Activated CD8-positive, alpha-beta memory T cell treated with anti-CD3 and anti-CD28 coated beads, Interleukin-2, amount 10 ng/mL, durations not matched to agents 7 days and 5 days (primary cell): Measurements from ENCODE around the gene CNTN5. TPM values are rescaled to one million over a fixed set of nuclear protein-coding genes. Genes with fewer than 3 reads are reported as not detected.

Experiments
- ATAC-seq: fragments of 150-1000 bp; cut with Tn5 transposase; one replicate; pipeline ENCODE4 v1.10.0; 2021; ENCODE audit warnings: moderate library complexity
- CTCF ChIA-PET: fragments of 350-600 bp; sonication (Branson Sonifier 250); formaldehyde crosslinking; loops from one replicate; lab custom pipeline; 2021; ENCODE audit warnings: antibody characterized with exemption; lab: Charles Lee
- DNase-seq: peaks from one replicate; pipeline ENCODE4 v3.0.0-alpha.2; 2020
- H3K27ac Mint-ChIP-seq: one replicate; pipeline ENCODE4 v1.8.0; 2021; ENCODE audit warnings: mild to moderate bottlenecking, mixed read lengths
- H3K27me3 Mint-ChIP-seq: one replicate; pipeline ENCODE4 v1.8.0; 2021; ENCODE audit warnings: mixed read lengths
- H3K36me3 Mint-ChIP-seq: one replicate; pipeline ENCODE4 v1.8.0; 2021; ENCODE audit warnings: mild to moderate bottlenecking, mixed read lengths
- H3K4me1 Mint-ChIP-seq: one replicate; pipeline ENCODE4 v1.8.0; 2021; ENCODE audit warnings: mixed read lengths
- H3K4me3 Mint-ChIP-seq: one replicate; pipeline ENCODE4 v1.8.0; 2021; ENCODE audit warnings: mild to moderate bottlenecking, moderate library complexity, mixed read lengths
- H3K9me3 Mint-ChIP-seq: one replicate; pipeline ENCODE4 v1.8.0; 2022; ENCODE audit warnings: low read depth, mixed read lengths
- total RNA-seq, 2 experiments: library from RNA; stranded (reverse); gene quantifications; one replicate each; pipeline ENCODE4 v1.2.3, GENCODE V29; 2021

Gene CNTN5
- total RNA-seq, 2 experiments from 2014 or later, result not detected

DNA sequence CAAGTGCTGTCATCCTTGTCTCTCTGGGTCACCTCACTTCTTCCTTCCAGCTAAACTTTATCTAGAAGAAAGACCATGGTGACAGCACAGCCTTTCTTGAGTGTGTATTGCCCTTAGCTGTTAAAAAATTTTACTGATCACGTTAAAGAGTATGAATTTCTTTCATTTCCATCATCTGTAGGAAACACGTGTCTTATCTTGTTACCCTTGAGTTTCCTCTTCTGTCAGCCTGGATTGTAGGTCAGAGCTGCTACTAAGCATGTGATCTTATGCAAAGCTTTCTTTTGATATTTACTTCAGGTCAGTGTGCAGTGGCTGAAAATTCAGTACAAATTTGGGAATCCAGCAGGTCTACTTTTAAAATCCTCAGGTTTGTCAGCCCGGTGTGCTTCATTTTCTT lies 1154.1 kb downstream of the CNTN5 start:
- ATAC-seq, result no peak
- H3K27ac Mint-ChIP-seq, result no peak overlapping the region

DNA sequence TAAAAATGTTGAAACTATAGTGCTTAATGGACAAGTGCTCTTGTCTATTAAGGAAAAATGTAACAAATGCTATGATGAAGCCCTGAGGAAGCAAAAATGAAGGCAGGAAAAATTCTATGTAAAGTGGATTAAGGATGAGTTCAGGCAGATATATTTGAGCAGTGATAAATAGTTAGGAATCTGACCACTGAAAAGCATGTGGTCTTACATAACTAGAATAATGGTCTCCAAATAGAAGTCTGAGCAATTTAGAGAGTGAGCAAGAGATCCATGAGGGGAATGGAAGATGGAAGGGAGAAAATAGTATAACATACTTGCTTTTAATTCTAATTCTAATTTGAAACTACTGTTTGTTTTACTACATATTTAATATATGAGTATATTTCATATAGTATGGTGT lies 1155.7 kb downstream of the CNTN5 start:
- no peaks in the 10 kb centered on the region for H3K4me1 Mint-ChIP-seq
- H3K36me3 Mint-ChIP-seq, result no peaks in the 10 kb centered on the region
- DNase-seq, result no peak
- H3K4me3 Mint-ChIP-seq, result no peak overlapping the region
- CTCF ChIA-PET, result no interaction called here
- no peak overlapping the region for H3K27ac Mint-ChIP-seq
- H3K27me3 Mint-ChIP-seq, result no peaks in the 10 kb centered on the region
- peaks cover 8% of the 10 kb centered on the region for H3K9me3 Mint-ChIP-seq
- ATAC-seq, result no peak

More for the DNA sequence above, 1154.1 kb downstream of the CNTN5 start:
- no peak for DNase-seq
- Mint-ChIP-seq H3K27me3 (no peaks in the 10 kb centered on the region), H3K4me1 (no peaks in the 10 kb centered on the region), H3K36me3 (no peaks in the 10 kb centered on the region), H3K4me3 (no peak overlapping the region), H3K9me3 (peaks cover 10% of the 10 kb centered on the region)
- CTCF ChIA-PET, result no interaction called here

DNA sequence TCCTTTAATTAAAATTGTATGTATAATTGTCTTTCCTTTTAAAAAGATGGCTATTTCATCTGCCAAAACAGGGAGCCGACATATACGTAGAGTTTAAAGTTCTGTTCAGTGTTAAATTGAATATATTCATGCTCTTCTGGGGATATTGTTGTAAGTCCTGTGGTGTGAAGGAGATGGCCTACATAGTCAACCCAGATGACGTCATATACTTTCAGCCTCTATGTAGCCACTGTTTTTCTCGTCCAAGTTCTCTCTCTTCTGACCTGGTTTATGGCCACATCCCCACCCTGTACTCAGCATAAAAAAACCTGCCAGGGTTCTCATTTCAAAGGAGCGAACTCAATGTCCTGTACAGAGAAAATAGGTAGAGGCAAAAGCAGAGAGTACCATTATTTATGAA lies 1156.9 kb downstream of the CNTN5 start:
- Mint-ChIP-seq H3K4me1 (no peaks in the 10 kb centered on the region), H3K36me3 (no peaks in the 10 kb centered on the region)

DNA sequence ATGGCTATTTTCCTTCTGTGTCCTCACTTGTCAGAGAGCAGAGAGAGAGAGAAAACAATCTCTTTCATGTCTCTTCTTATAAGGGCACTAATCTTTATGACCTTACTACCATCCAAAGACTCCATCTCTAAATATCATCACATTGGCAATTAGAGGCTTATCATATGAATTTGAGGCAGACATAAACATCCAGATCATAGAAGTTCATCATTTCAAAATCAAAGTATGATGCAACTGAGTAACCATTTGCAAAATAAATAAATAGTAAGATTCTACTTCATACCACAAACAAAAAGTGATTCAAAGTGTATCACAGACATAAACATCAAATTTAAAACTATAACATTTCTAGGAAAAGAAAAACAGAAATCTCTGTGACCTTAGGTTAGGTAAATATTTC lies 1161.6 kb downstream of the CNTN5 start:
- Mint-ChIP-seq H3K27ac (no peak overlapping the region), H3K4me3 (no peak overlapping the region), H3K27me3 (no peaks in the 10 kb centered on the region), H3K9me3 (peaks cover 7% of the 10 kb centered on the region), H3K36me3 (no peaks in the 10 kb centered on the region), H3K4me1 (no peaks in the 10 kb centered on the region)
- CTCF ChIA-PET, result no interaction called here
- ATAC-seq, result no peak
- no peak for DNase-seq

More for the DNA sequence above, 1156.9 kb downstream of the CNTN5 start:
- H3K4me3 Mint-ChIP-seq, result no peak overlapping the region
- ATAC-seq (no peak), DNase-seq (no peak)
- peaks cover 4% of the 10 kb centered on the region for H3K9me3 Mint-ChIP-seq
- CTCF ChIA-PET, result no interaction called here
- no peak overlapping the region for H3K27ac Mint-ChIP-seq
- H3K27me3 Mint-ChIP-seq, result no peaks in the 10 kb centered on the region

DNA sequence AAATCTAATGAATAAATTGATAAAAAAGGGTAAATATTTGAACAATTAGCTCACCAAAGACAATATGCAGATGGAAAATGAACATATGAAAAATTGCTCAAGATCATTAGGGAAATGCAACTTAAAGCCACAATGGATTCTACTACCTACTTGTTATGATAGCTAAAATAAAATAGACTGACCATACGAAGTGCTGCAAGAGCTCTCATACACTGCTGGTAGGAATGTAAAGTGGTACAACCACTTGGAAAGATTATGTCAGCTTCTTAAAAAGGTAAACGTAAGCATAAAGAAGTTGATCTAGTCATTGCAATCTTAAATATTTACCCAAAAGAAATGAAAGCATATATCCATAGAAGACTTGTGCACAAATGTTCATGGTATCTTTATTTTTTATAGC lies 1162.2 kb downstream of the CNTN5 start:
- ATAC-seq, result no peak
- CTCF ChIA-PET, result no interaction called here
- peaks cover 9% of the 10 kb centered on the region for H3K9me3 Mint-ChIP-seq
- H3K4me1 Mint-ChIP-seq, result no peaks in the 10 kb centered on the region
- H3K27ac Mint-ChIP-seq, result no peak overlapping the region
- H3K36me3 Mint-ChIP-seq, result no peaks in the 10 kb centered on the region
- H3K27me3 Mint-ChIP-seq, result no peaks in the 10 kb centered on the region
- no peak for DNase-seq
- no peak overlapping the region for H3K4me3 Mint-ChIP-seq

DNA sequence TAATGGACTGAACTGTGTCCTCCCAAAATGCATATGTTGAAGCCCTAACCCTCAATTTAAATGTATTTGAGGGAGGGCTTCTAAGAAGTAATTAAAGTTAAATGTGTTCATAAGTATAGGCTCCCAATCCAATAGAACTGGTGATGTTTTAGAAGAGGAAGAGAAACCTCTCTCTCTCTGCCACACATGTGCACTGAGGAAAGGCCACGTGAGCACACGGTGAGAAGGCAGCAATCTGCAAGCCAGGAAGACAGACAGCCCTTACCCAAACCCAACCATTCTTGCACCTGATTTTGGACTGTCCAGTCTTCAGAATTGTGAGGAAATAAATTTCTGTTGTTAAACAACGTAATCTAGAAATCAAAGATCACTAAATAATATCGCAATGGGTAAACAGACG lies 1164.8 kb downstream of the CNTN5 start:
- H3K27me3 Mint-ChIP-seq, result no peaks in the 10 kb centered on the region
- H3K4me3 Mint-ChIP-seq, result no peak overlapping the region
- CTCF ChIA-PET, result no interaction called here
- no peak for ATAC-seq
- no peak overlapping the region for H3K27ac Mint-ChIP-seq
- peaks cover 13% of the 10 kb centered on the region for H3K9me3 Mint-ChIP-seq
- no peaks in the 10 kb centered on the region for H3K36me3 Mint-ChIP-seq
- no peak for DNase-seq
- no peaks in the 10 kb centered on the region for H3K4me1 Mint-ChIP-seq

DNA sequence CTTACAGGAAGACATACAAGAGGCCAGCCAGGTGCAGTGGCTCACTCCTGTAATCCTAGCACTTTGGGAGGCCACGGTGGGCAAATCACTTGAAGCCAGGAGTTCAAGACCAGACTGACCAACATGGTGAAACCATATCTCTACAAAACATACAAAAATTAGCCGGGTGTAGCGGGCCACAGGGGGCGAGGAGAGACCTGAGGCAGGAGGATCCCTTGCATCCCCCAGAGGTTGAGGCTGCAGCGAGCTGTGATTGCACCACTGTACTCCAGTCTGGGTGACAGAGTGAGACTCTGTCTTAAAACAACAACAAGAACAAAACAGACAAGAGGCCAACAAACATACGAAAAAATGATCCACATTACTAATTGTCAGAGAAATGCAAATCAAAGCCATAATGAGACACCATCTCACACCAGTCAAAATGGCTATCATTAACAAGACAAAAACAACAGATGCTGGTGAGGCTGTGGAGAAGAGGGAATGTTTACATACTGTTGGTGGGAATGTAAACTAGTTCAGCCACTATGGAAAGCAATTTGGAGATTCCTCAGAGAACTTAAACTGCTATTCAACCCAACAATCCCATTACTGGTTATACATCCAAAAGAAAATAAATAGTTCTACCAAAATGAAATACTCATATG lies 1167.5 kb downstream of the CNTN5 start:
- no peak overlapping the region for H3K4me3 Mint-ChIP-seq
- ATAC-seq (no peak), DNase-seq (no peak)
- H3K4me1 Mint-ChIP-seq, result no peaks in the 10 kb centered on the region
- H3K9me3 Mint-ChIP-seq, result peaks cover 13% of the 10 kb centered on the region
- H3K27me3 Mint-ChIP-seq, result no peaks in the 10 kb centered on the region
- no peaks in the 10 kb centered on the region for H3K36me3 Mint-ChIP-seq
- CTCF ChIA-PET, result no interaction called here
- H3K27ac Mint-ChIP-seq, result no peak overlapping the region

DNA sequence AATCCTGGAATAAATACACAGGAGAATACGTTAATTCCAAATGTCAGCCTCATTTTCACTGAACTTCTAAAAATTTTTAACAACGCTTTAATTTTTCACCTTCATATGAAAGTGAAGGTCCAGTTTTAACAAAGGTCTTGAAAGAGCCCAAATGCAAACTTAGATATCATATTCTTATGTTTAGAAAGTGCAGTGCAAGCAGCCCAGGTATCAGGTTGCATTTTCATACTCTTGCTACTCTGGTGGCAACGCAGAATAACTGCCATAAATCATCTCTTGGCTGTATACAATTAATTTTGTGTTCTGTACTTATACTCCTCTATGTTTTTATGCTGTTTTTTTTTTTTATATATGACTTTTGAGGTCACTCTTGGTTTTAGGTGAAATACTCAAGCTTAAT lies 1169.6 kb downstream of the CNTN5 start:
- H3K9me3 Mint-ChIP-seq, result peaks cover 8% of the 10 kb centered on the region
- CTCF ChIA-PET, result no interaction called here
- no peak overlapping the region for H3K27ac Mint-ChIP-seq

DNA sequence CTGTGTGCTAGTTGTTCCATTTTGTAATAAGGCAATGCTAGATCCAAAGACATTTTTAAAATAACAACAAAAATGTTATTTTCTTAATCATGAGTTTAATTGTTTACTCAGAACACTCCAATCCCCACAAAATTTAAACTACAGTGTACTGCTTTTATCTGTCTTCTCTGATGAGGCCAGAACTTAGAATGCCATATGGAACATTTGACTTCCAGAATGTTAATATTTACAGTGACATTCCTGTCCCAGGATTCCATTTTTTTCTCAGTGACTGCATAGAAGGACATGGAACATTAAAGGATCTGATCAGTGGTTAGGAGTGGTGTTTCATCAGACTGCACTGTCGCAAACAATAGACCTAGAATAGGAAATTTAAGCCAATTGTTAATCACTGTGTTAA lies 1171.4 kb downstream of the CNTN5 start:
- H3K36me3 Mint-ChIP-seq, result no peaks in the 10 kb centered on the region
- no peak for ATAC-seq
- peaks cover 5% of the 10 kb centered on the region for H3K9me3 Mint-ChIP-seq
- CTCF ChIA-PET, result no interaction called here
- no peak overlapping the region for H3K4me3 Mint-ChIP-seq
- H3K4me1 Mint-ChIP-seq, result no peaks in the 10 kb centered on the region
- no peak overlapping the region for H3K27ac Mint-ChIP-seq
- H3K27me3 Mint-ChIP-seq, result no peaks in the 10 kb centered on the region
- DNase-seq, result no peak

More for the DNA sequence above, 1169.6 kb downstream of the CNTN5 start:
- no peaks in the 10 kb centered on the region for H3K36me3 Mint-ChIP-seq
- DNase-seq (no peak), ATAC-seq (no peak)
- H3K4me3 Mint-ChIP-seq, result no peak overlapping the region
- H3K27me3 Mint-ChIP-seq, result no peaks in the 10 kb centered on the region
- H3K4me1 Mint-ChIP-seq, result no peaks in the 10 kb centered on the region

DNA sequence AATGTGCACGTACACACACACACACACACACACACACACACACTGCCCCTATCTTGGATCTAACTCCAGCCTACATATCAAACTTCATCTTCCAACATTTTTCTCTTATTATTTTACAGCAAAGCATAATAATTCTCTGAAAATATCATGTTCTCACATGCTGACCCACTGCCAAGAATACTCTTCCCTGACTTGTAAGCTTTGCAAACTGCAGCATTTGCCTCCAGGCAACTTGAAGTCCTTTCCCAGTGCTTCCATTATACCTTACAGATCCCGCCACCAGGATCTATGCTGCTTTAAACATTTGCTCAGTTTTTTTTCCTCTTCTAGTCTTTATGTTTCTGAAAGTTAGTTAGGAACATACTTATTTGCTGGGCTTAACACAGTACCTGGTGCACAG lies 1183.0 kb downstream of the CNTN5 start:
- Mint-ChIP-seq H3K27me3 (no peaks in the 10 kb centered on the region), H3K4me3 (no peak overlapping the region), H3K9me3 (peaks cover 2% of the 10 kb centered on the region), H3K36me3 (no peaks in the 10 kb centered on the region), H3K4me1 (no peaks in the 10 kb centered on the region), H3K27ac (no peak overlapping the region)
- ATAC-seq, result no peak
- CTCF ChIA-PET, result no interaction called here
- DNase-seq, result no peak

DNA sequence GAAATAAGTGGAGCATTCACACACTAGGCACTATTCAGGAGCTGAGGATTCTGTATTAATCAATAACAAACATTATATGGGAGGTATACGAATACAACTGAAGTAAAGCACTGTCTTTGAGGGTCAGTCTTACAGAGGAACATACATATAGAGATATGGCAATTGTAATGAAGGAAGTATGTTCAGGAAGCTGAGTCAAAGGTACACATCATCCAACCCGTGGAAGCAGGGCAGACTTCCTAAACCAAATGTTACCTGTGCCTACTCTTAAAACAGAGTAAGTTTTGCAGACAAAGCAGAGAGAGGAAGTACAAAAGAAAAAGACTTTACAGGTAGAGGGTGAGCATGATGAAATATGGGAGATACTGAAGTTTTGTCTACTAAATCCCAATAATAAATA lies 1185.2 kb downstream of the CNTN5 start:
- Mint-ChIP-seq H3K27ac (no peak overlapping the region), H3K36me3 (no peaks in the 10 kb centered on the region), H3K9me3 (peaks cover 2% of the 10 kb centered on the region), H3K4me3 (no peak overlapping the region), H3K27me3 (no peaks in the 10 kb centered on the region), H3K4me1 (no peaks in the 10 kb centered on the region)
- CTCF ChIA-PET, result no interaction called here
- ATAC-seq, result no peak
- DNase-seq, result no peak

DNA sequence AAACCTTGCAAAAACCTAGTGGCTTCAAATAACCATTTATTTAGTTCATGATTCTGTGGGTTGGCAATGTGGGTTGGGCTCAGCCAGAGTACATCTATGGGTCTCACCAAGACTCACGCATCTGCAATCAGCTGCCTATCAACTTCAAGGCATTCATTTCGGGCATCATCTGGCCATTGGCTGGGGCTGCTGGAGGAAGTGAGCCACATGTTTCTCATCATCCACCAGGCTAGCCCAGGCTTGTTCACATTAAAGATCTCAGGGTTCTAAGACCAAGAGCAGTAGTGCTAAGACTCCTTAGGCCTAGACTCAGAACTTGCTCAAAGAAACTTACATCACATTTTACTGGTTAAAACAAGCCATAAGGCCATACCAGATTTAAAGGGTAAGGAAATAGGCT lies 1187.5 kb downstream of the CNTN5 start:
- DNase-seq (no peak), ATAC-seq (no peak)
- CTCF ChIA-PET, result no interaction called here
- H3K27me3 Mint-ChIP-seq, result no peaks in the 10 kb centered on the region
- H3K4me3 Mint-ChIP-seq, result no peak overlapping the region
- no peak overlapping the region for H3K27ac Mint-ChIP-seq
- no peaks in the 10 kb centered on the region for H3K4me1 Mint-ChIP-seq
- peaks cover 2% of the 10 kb centered on the region for H3K9me3 Mint-ChIP-seq
- H3K36me3 Mint-ChIP-seq, result no peaks in the 10 kb centered on the region

DNA sequence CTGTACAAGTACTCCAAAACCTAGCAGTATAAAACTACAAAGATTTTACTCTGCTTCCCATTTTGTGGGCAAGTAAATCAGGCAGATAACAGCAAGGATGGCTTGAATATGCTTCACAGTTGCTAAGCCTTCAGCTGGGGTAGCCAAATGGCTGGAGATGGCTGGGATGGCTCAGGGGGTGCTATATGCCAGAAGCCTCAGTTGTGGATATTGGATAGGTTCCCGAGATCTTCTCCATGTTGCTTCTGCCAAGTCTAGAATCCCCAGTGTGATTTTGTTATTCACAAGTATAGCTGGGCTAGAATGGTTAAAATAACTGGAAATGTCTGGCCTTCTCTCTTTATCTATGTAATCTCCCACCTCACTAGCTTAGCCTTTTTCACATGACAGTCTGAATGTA lies 1194.0 kb downstream of the CNTN5 start:
- peaks cover 6% of the 10 kb centered on the region for H3K9me3 Mint-ChIP-seq

DNA sequence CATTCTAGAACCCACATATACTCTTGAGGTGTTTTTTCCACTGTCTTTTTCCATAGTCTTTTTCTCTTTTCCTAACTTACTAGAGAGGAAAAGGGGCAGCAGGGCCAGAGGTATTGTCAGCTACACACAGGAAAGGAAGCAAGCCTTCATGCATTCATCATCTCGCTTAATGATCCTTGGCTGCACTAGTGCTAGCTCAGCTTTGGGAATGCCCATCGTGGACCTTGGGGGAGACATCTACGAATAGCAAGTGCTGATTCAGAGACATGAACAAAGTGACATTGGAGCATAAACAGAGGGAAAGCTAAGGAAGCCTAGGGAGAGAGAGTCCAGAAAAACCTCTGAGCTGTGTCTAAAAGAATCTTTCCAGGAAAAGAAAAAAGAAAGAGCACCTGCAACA lies 1200.1 kb downstream of the CNTN5 start:
- no peaks in the 10 kb centered on the region for H3K4me1 Mint-ChIP-seq
- no peak overlapping the region for H3K27ac Mint-ChIP-seq
- H3K27me3 Mint-ChIP-seq, result no peaks in the 10 kb centered on the region
- ATAC-seq, result no peak
- H3K9me3 Mint-ChIP-seq, result peaks cover 6% of the 10 kb centered on the region
- H3K36me3 Mint-ChIP-seq, result no peaks in the 10 kb centered on the region
- no peak overlapping the region for H3K4me3 Mint-ChIP-seq
- CTCF ChIA-PET, result no interaction called here
- no peak for DNase-seq

More for the DNA sequence above, 1194.0 kb downstream of the CNTN5 start:
- no peaks in the 10 kb centered on the region for H3K36me3 Mint-ChIP-seq
- H3K4me1 Mint-ChIP-seq, result no peaks in the 10 kb centered on the region
- H3K4me3 Mint-ChIP-seq, result no peak overlapping the region
- H3K27me3 Mint-ChIP-seq, result no peaks in the 10 kb centered on the region
- CTCF ChIA-PET, result no interaction called here
- DNase-seq (no peak), ATAC-seq (no peak)
- no peak overlapping the region for H3K27ac Mint-ChIP-seq

DNA sequence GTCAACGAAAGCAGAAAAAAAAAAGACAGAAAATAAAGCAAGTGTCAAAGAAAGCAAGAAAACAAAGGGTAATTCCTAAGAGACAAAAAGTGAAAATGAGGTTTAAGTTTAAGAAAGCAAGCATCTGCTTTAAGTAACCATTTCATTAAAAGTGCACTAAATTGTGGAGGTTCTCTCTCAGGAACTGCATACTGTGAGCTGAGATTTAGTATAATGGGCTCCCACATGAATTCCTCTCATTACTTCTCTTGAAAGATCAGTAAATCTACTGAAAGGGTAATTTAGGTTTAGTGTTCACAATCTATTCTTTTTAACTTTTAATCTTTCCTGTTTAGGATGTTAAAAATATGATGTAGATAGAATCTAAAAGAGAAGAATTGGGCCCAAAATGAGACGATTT lies 1201.0 kb downstream of the CNTN5 start:
- Mint-ChIP-seq H3K4me1 (no peaks in the 10 kb centered on the region), H3K4me3 (no peak overlapping the region), H3K9me3 (peaks cover 6% of the 10 kb centered on the region), H3K27ac (no peak overlapping the region), H3K36me3 (no peaks in the 10 kb centered on the region), H3K27me3 (no peaks in the 10 kb centered on the region)
- DNase-seq (no peak), ATAC-seq (no peak)
- CTCF ChIA-PET, result no interaction called here
